ENCODE data around the gene PTPRK.

Gene PTPRK

GRCh38 chr6:128479048-128479666 is 41.2 kb downstream of the PTPRK start:
- no peak for TF ChIP-seq CTCF (IDR thresholded peaks at IDR 0.05; ENCODE audit: low read depth, low read length)
- no peak for DNase-seq (ENCODE audit: extremely low read depth, low read depth)

- no peak for DNase-seq (ENCODE audit: extremely low read depth, low read depth)
- TF ChIP-seq CTCF (IDR thresholded peaks at IDR 0.05; ENCODE audit: low read depth, low read length): no peak
These were observed 42.0 kb downstream of the PTPRK start for GRCh38 chr6:128478230-128479047.

- DNase-seq (ENCODE audit: extremely low read depth, low read depth): no peak
- no peak for TF ChIP-seq CTCF (IDR thresholded peaks at IDR 0.05; ENCODE audit: low read depth, low read length)
These were observed 45.5 kb downstream of the PTPRK start for GRCh38 chr6:128474933-128475332.

- no peak for TF ChIP-seq CTCF (IDR thresholded peaks at IDR 0.05; ENCODE audit: low read depth, low read length)
- no peak for DNase-seq (ENCODE audit: extremely low read depth, low read depth)
These were observed 45.9 kb downstream of the PTPRK start for GRCh38 chr6:128474481-128474880.

GRCh38 chr6:128471907-128472306 is 48.5 kb downstream of the PTPRK start:
- no peak for DNase-seq (ENCODE audit: extremely low read depth, low read depth)
- TF ChIP-seq CTCF (IDR thresholded peaks at IDR 0.05; ENCODE audit: low read depth, low read length): no peak

- TF ChIP-seq CTCF (IDR thresholded peaks at IDR 0.05; ENCODE audit: low read depth, low read length): no peak
- DNase-seq (ENCODE audit: extremely low read depth, low read depth): no peak
These were observed 54.7 kb downstream of the PTPRK start for GRCh38 chr6:128465368-128466343.

Measured in AG09319 (cell line).